BE2C (cell line): ENCODE data around the gene WNT5B.
"Not testable (repeated sequence)": the region's sequence is repeated elsewhere in the genome, so short reads cannot be mapped to it uniquely, and the experiment has no call there.

ENCODE experiments used
- DNase-seq: peaks from one replicate; pipeline ENCODE4 v3.0.0-alpha.2; 2020
- H3K27me3 ChIP-seq: fragments of 250-450 bp; sonication (Bioruptor Pico); 2 replicates; pipeline ENCODE4 v1.5.1; 2020; ENCODE audit warnings: mild to moderate bottlenecking
- H3K36me3 ChIP-seq: fragments of 250-450 bp; sonication (Bioruptor Pico); 2 replicates; pipeline ENCODE4 v1.5.1; 2020; ENCODE audit warnings: mild to moderate bottlenecking
- H3K4me1 ChIP-seq: fragments of 250-450 bp; sonication (Bioruptor Pico); 2 replicates; pipeline ENCODE4 v1.5.1; 2020
- H3K4me3 ChIP-seq: 2 replicates; pipeline ENCODE4 v1.5.1; 2011; ENCODE audit warnings: low read depth, low read length
- H3K9me3 ChIP-seq: fragments of 250-450 bp; sonication (Bioruptor Pico); 2 replicates; pipeline ENCODE4 v1.5.1; 2020
- CTCF ChIP-seq: IDR thresholded peaks from 2 replicates; pipeline ENCODE4 v1.5.1; 2012; ENCODE audit warnings: mild to moderate bottlenecking, low read depth, low read length

The WNT5B gene

GRCh38 chr12:1594261-1595025 is 34.6 kb upstream of the WNT5B start, which contains the start of gene FBXL14:
Gene FBXL14 (minus strand): TSS chr12:1594581. CDS start chr12:1594066, 515 bp downstream.
- DNase-seq: peak; percentile 96
- no peaks in the 10 kb centered on the region for H3K27me3 ChIP-seq
- H3K4me1 ChIP-seq: peaks cover 8% of the 10 kb centered on the region
- H3K9me3 ChIP-seq: no peaks in the 10 kb centered on the region
- TF ChIP-seq CTCF: no peak
- H3K4me3 ChIP-seq: peak within 1 kb of the TSS; percentile 82
- no peaks in the 10 kb centered on the region for H3K36me3 ChIP-seq

- no peak for DNase-seq
- no peaks in the 10 kb centered on the region for H3K9me3 ChIP-seq
- no peaks in the 10 kb centered on the region for H3K36me3 ChIP-seq
- TF ChIP-seq CTCF: no peak
- H3K4me3 ChIP-seq: peak overlapping the region; percentile 52
- H3K4me1 ChIP-seq: peaks cover 8% of the 10 kb centered on the region
- no peaks in the 10 kb centered on the region for H3K27me3 ChIP-seq
Measured at GRCh38 chr12:1595026-1595561, 33.9 kb upstream of the WNT5B start.

GRCh38 chr12:1595690-1596347 is 33.2 kb upstream of the WNT5B start:
- TF ChIP-seq CTCF: no peak
- H3K4me3 ChIP-seq: no peak overlapping the region; the same call in 1 of the 2 replicates
- peaks cover 8% of the 10 kb centered on the region for H3K4me1 ChIP-seq
- no peak for DNase-seq
- no peaks in the 10 kb centered on the region for H3K9me3 ChIP-seq
- no peaks in the 10 kb centered on the region for H3K27me3 ChIP-seq
- H3K36me3 ChIP-seq: no peaks in the 10 kb centered on the region

GRCh38 chr12:1598757-1599156 is 30.3 kb upstream of the WNT5B start:
- TF ChIP-seq CTCF: no peak
- H3K27me3 ChIP-seq: no peaks in the 10 kb centered on the region
- H3K36me3 ChIP-seq: no peaks in the 10 kb centered on the region
- peaks cover 8% of the 10 kb centered on the region for H3K4me1 ChIP-seq
- no peaks in the 10 kb centered on the region for H3K9me3 ChIP-seq
- no peak for DNase-seq
- no peak overlapping the region for H3K4me3 ChIP-seq

- H3K4me1 ChIP-seq, H3K9me3 ChIP-seq, DNase-seq, H3K36me3 ChIP-seq, H3K4me3 ChIP-seq, H3K27me3 ChIP-seq: not testable (repeated sequence)
Measured at GRCh38 chr12:1602706-1603105, 26.3 kb upstream of the WNT5B start.

- no peaks in the 10 kb centered on the region for H3K36me3 ChIP-seq
- no peak for DNase-seq
- no peaks in the 10 kb centered on the region for H3K27me3 ChIP-seq
- peaks cover 6% of the 10 kb centered on the region; the same call in 1 of the 2 replicates for H3K4me1 ChIP-seq
- H3K9me3 ChIP-seq: no peaks in the 10 kb centered on the region
- no peak overlapping the region for H3K4me3 ChIP-seq
- no peak for TF ChIP-seq CTCF
Measured at GRCh38 chr12:1603269-1603993, 25.6 kb upstream of the WNT5B start.
